CMK (cell line): ENCODE results near the gene FARP1.

Source experiments
- DNase-seq: peaks from one replicate; pipeline ENCODE4 v3.0.0-alpha.2; 2010; ENCODE audit warnings: low read depth

The FARP1 gene

DNA sequence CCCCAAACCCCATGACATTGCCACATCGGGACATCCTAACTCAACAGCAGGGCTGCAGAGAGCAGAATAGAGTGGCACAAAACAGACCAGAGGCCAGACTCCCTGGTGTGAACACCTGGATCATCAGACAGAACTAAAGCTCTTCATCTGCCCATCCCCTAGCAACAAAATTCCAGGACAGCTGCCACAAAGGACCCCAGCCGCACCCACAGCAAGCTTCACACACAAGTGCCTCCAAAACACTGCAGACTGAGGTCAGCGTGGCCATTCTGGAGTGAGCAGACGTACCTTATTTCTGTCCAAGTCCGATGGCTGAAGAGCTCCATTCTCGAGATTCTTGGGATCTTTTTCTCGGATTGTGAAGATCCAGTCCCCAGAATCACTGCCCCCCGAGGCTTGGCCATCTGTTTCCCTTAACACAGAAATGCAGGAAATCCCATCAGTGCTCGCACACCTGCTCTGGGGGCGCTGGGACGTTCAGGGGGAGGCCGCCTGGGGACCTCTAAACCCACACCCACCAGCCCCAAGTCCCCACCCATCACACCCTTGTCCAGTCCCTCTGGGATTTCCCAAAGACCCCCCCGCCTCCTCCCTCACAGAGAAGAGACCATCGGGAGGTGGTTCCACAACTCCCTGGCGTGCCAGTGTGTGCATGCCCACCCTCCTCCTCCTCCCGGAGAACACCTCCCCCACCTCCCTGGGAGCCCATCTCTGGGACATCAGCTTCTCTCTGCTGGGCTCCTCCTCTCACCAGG lies 318.8 kb downstream of the FARP1 start:
- no peak for DNase-seq

GRCh38 chr13:98462241-98462882 lies 319.5 kb downstream of the FARP1 start:
- DNase-seq: no peak

- no peak for DNase-seq
These were observed 320.1 kb downstream of the FARP1 start for GRCh38 chr13:98462946-98463345.

DNA sequence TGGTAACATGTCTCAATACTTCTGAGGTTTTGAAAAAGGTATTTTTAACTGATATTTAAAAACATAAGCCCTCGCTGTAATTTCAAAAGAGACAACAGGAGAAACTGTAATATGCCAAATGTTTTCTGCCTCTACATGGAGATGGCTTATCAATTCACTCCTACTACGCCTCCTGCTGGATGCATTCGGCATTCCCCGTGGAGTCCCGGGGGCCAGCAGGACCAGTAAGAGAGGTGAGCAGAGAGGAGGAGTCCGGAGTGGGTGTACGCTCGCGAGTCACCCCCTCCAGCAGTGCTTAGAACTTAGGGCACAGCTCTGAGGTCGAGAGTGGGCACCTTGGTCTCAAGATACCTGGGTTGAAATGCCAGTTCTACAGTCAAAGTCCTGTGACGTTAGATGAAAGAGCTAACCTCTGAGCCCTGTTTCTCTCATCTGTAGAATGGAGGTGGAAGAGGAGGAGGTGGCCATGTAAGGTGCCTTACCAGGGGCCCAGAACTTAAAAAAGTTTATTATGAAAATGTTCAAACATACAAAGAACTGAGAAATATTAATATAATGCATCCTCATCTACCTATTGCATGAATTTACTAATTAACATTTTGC lies 323.8 kb downstream of the FARP1 start:
- DNase-seq: no peak

GRCh38 chr13:98467263-98467985 lies 324.5 kb downstream of the FARP1 start:
- no peak for DNase-seq

- DNase-seq: no peak
These were observed 325.5 kb downstream of the FARP1 start for GRCh38 chr13:98468361-98468760.

GRCh38 chr13:98468929-98469328 lies 326.0 kb downstream of the FARP1 start:
- DNase-seq: no peak

GRCh38 chr13:98470920-98471319 lies 328.0 kb downstream of the FARP1 start:
- no peak for DNase-seq

- DNase-seq: no peak
These were observed 329.0 kb downstream of the FARP1 start for GRCh38 chr13:98471934-98472333.

- no peak for DNase-seq
These were observed 330.4 kb downstream of the FARP1 start for GRCh38 chr13:98473135-98473787.

- no peak for DNase-seq
These were observed 330.9 kb downstream of the FARP1 start for GRCh38 chr13:98473788-98474144.

GRCh38 chr13:98474292-98474691 lies 331.4 kb downstream of the FARP1 start:
- DNase-seq: no peak

DNA sequence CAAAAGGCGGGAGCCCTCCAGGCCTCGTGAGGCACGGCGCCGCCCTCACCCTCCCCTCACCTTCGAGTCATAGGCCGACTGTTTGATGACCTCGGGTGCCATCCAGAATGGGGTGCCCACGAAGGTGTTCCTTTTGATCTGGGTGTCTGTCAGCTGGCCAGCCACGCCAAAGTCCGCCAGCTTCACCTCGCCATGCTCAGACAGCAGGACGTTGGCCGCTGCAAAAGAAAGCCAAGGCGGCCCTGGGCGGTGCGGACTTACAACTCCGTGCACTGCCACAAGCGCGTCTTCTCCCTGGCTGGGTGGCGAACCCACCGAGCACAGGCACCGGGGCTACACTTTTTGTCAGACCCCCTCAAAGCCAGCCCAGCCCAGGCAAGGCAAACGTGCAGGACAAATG lies 331.9 kb downstream of the FARP1 start:
- DNase-seq: no peak

DNA sequence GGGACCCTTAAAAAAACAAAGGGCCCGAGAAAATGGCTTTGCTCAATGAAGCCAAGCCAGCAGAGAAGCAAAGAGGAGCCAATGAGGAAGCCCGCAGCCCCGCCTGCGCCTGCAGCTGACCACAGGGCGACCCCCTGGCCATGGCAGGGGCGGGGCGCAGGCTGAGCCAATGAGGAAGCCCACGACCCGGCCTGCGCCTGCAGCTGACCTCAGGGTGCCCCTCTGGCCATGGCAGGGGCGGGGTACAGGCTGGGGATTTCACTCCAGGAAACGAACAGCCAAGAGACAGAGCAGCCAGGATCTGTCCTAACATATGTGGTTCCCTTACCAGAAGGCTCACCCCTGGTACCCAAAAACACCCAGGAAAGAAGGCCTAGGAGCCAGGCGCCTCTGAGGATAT lies 332.6 kb downstream of the FARP1 start:
- peak; percentile 79 for DNase-seq

- DNase-seq: no peak
These were observed 333.2 kb downstream of the FARP1 start for GRCh38 chr13:98476106-98476505.

GRCh38 chr13:98476538-98476966 lies 333.7 kb downstream of the FARP1 start:
- peak; percentile 96 for DNase-seq

- no peak for DNase-seq
These were observed 335.6 kb downstream of the FARP1 start for GRCh38 chr13:98478189-98479129.

- no peak for DNase-seq
These were observed 336.7 kb downstream of the FARP1 start for GRCh38 chr13:98479496-98480003.

GRCh38 chr13:98480915-98481877 lies 338.3 kb downstream of the FARP1 start:
- no peak for DNase-seq
